GM23338 (cell line): ENCODE results near the gene IPO13.

ENCODE experiments used
- CREB1 ChIP-seq: fragments of 250-450 bp; sonication (Bioruptor Pico); IDR thresholded peaks from 2 replicates; pipeline ENCODE4 v1.5.0; 2020; ENCODE audit warnings: low read depth, mild to moderate bottlenecking, moderate library complexity
- CTCF ChIP-seq, 2 experiments: fragments of 200-600 bp in 1 of 2; sonication (generic) in 1 of 2; conservative IDR thresholded peaks; 2 replicates each; pipeline versions ENCODE4 v1.5.1 to v1.6.1; 2016 to 2017; ENCODE audit warnings: antibody characterized with exemption in 2 of 2, low read depth in 2 of 2, mild to moderate bottlenecking in 2 of 2, moderate library complexity in 1 of 2
- ETS1 ChIP-seq: IDR thresholded peaks from 2 replicates; pipeline ENCODE4 v1.6.1; 2016; ENCODE audit warnings: antibody characterized with exemption
- EZH2 ChIP-seq: fragments of 200-600 bp; sonication (generic); IDR thresholded peaks from one replicate; pipeline ENCODE4 v1.8.0; 2017; ENCODE audit warnings: antibody characterized with exemption, mild to moderate bottlenecking, low read depth; ENCODE audit not compliant: unreplicated experiment
- EZH2phosphoT487 ChIP-seq: fragments of 200-600 bp; sonication (generic); IDR thresholded peaks from one replicate; pipeline ENCODE4 v1.8.1; 2018; ENCODE audit warnings: antibody characterized with exemption; ENCODE audit not compliant: unreplicated experiment
- JUNB ChIP-seq: IDR thresholded peaks from one replicate; pipeline ENCODE4 v1.6.1; 2016; ENCODE audit warnings: antibody characterized with exemption; ENCODE audit not compliant: unreplicated experiment
- NANOG ChIP-seq: IDR thresholded peaks from 2 replicates; pipeline ENCODE4 v1.6.1; 2016; ENCODE audit warnings: antibody characterized with exemption, borderline replicate concordance
- POLR2AphosphoS5 ChIP-seq: IDR thresholded peaks from 2 replicates; pipeline ENCODE4 v1.6.1; 2016; ENCODE audit warnings: antibody characterized with exemption, low read depth
- REST ChIP-seq: IDR thresholded peaks from one replicate; pipeline ENCODE4 v1.6.1; 2018; ENCODE audit warnings: antibody characterized with exemption; ENCODE audit not compliant: unreplicated experiment
- STAT1 ChIP-seq: IDR thresholded peaks from one replicate; pipeline ENCODE4 v1.6.1; 2016; ENCODE audit warnings: antibody characterized with exemption; ENCODE audit not compliant: unreplicated experiment
- ZNF114 ChIP-seq: fragments of 250-450 bp; sonication (Bioruptor Pico); IDR thresholded peaks from 2 replicates; pipeline ENCODE4 v1.5.0; 2020; ENCODE audit warnings: mild to moderate bottlenecking, moderate library complexity
- ZNF331 ChIP-seq: fragments of 250-450 bp; sonication (Bioruptor Pico); IDR thresholded peaks from 2 replicates; pipeline ENCODE4 v1.5.0; 2020; ENCODE audit warnings: low read depth, mild to moderate bottlenecking, moderate library complexity
- ZNF462 ChIP-seq: fragments of 250-450 bp; sonication (Bioruptor Pico); IDR thresholded peaks from 2 replicates; pipeline ENCODE4 v1.5.0; 2020; ENCODE audit warnings: mild to moderate bottlenecking, moderate library complexity

GRCh38 chr1:44008259-44008658, 61.5 kb downstream of the IPO13 start:
- no peak for TF ChIP-seq EZH2
- TF ChIP-seq CTCF (conservative IDR thresholded peaks at IDR 0.05; ENCODE audit: low read depth in 2 of 2) = no peak
- no peak for TF ChIP-seq ZNF331
- TF ChIP-seq POLR2AphosphoS5 = no peak
- no peak for TF ChIP-seq REST
- TF ChIP-seq EZH2phosphoT487 = no peak
- no peak for TF ChIP-seq CREB1 (CRISPR knock-in tag)
- no peak for TF ChIP-seq JUNB
- no peak for TF ChIP-seq ZNF114
- TF ChIP-seq NANOG = no peak
- no peak for TF ChIP-seq ETS1
- no peak for TF ChIP-seq ZNF462 (CRISPR knock-in tag)
- no peak for TF ChIP-seq STAT1
